A549 (cell line): ENCODE results near the gene NXPH2.

Source experiments
- BHLHE40 ChIP-seq: IDR thresholded peaks from 2 replicates; pipeline ENCODE4 v1.6.1; 2012; ENCODE audit warnings: low read depth, low read length, inconsistent platforms
- CBX8 ChIP-seq: fragments of 200-600 bp; sonication (generic); IDR thresholded peaks from 2 replicates; pipeline ENCODE4 v1.6.1; 2016
- CTCF ChIP-seq: fragments of >200 bp; sonication (Bioruptor Twin); formaldehyde crosslinking; IDR thresholded peaks from 3 replicates; pipeline ENCODE4 v1.5.1; 2016
- MAX ChIP-seq: IDR thresholded peaks from 2 replicates; pipeline ENCODE4 v1.6.1; 2012

- no peak for TF ChIP-seq CBX8
- TF ChIP-seq BHLHE40: no peak
- no peak for TF ChIP-seq MAX
- TF ChIP-seq CTCF: no peak
These were observed 121.8 kb downstream of the NXPH2 start for GRCh38 chr2:138658187-138658894.
